Measurements from ENCODE around the gene PDXDC1.
"Not testable (repeated sequence)": the region's sequence is repeated elsewhere in the genome, so short reads cannot be mapped to it uniquely, and the experiment has no call there.

The PDXDC1 gene

DNA sequence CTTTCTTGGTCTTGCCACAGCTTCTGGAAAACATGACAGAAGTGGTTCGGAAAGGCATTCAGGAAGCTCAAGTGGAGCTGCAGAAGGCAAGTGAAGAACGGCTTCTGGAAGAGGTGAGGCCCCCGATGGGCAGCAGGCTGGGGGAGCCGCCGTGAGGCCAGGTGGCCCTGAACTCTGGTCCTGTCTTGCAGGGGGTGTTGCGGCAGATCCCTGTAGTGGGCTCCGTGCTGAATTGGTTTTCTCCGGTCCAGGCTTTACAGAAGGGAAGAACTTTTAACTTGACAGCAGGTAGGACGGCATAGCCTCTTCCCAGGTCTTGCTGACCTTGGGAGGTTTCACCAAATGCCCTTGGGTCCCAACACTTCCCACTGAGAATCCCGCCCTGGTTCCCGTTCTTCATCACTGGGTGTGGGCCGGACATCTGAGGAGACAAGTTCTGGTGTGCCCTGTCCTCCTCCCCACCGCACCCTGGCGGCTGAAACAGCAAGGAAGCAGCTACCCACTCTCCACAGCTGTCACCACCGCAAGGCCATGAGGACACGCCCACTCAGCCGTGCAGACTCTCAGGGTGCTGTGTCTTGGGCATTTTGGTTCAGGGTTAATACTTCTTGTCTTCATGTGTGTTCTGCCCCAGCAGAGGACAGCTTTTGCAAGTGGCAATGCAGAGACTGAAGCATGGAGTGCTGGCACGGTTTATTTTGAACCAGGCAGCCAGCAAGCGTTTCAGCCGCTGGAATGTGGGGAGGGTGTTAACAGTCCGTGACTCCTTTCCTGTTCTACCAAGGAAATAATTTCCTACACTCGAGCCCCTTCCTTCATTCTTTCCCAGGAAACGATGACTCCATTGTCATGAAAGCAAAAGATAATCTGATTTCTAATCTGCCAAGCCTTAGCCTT, 59.7 kb downstream of the PDXDC1 start:
- no peak for DNase-seq

DNA sequence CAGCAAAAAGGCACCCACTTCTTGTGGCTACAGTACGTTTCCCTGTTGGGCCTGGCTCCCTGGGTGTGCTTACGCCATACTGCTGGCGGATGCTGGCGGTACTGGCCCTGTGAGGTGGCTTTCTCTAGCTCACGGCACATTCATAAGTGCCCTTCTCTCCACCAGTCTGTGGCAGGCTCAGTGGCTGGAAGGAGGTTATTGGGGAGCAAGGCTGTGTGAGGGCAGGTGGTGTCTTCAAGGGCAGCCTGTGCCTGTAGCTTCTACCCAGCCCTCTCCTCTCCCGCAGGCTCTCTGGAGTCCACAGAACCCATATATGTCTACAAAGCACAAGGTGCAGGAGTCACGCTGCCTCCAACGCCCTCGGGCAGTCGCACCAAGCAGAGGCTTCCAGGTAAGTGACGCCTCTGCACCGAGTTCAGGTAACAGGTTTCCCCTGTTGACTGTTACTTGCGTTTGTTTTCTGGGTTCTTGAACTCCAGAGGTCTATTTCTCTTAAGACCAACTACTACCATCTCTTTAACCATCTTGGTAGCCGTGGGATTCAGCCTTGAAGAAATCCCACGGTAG, 60.4 kb downstream of the PDXDC1 start:
- no peak for DNase-seq

DNA sequence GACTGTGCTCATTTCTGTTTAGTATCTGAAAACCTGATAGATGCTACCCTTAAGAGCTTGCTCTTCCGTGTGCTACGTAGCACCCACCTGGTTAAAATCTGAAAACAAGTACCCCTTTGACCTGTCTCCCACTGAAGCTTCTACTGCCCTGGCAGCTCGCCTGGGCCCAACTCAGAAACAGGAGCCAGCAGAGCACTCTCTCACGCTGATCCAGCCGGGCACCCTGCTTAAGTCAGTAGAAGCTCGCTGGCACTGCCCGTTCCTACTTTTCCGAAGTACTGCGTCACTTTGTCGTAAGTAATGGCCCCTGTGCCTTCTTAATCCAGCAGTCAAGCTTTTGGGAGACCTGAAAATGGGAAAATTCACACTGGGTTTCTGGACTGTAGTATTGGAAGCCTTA, 62.2 kb downstream of the PDXDC1 start:
- peak in 19 of 51 donors; percentile 12 to 65 (median 31) for DNase-seq

DNA sequence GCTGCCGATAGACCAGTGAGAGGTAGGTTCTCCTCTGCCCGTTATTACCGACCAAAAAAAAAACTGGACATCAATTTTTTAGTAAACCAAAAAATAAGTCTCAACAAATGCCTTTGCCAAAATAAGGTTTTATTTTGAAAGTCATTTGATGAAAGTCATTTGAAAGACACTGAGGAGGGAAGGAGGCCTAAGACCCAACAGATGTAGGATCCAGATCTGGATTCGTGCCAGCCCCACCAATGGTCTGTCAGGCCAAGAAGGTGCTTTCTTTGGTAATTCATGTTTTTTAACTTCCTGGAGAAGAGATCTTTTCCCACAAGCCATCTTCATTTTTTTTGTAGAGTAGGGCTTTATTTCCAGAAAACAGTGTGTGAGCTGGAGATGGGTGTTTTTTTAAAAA, 62.9 kb downstream of the PDXDC1 start:
- DNase-seq: no peak

DNA sequence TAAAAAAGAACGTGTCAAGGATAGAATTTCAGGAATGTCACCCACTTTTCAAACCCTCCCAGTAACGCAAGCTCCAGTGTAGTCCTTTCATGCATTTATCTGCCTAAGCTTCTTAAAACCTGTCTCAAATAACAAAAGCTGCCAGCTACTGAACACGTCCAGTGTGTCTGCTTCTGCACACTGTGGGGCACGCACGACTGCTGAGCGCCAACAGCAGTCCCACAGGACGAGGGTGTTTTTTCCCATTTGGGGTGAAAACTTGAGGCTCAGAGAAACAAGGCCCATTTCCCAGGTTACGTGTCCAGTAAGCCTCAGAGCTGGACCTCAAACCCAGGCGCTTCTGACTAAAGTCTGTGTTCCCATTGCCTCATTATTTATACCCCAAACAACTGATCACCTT, 63.9 kb downstream of the PDXDC1 start:
- DNase-seq: no peak

DNA sequence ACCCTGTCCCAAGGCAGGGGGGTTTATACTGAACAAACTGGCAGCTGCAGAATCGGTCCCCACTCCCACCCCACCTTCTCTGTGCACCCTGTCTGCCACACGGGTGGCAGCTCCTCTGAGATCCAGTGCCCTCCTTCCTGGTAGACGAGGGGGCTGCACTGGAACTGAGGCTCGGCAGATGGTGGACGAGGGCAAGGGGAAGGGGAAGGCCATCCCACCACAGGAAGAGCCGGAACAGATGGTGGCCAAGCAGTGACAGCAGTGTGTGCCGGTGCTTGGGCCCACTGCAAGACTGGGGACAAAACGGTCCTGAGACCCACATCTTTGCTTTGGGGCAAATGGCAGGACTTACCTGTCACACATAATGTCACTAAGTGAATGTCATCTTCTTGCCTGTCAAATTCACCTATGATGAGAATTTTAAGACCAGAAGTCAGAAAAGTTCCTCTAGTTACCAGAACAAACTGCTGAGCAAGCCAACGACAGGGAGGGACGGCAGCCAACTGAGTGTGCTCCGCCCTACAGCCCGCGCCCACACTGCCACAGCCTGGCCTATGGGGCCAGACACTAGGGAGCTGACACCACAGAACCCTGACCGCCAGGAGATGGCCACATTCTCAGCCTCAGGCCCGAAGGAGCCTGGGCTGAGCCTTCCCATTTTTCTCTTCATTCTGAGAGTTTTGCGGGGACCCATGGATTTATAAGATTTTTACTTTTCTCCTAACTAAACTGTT, 66.6 kb downstream of the PDXDC1 start:
- peak in 40 of 51 donors; percentile 6 to 79 (median 50) for DNase-seq

DNA sequence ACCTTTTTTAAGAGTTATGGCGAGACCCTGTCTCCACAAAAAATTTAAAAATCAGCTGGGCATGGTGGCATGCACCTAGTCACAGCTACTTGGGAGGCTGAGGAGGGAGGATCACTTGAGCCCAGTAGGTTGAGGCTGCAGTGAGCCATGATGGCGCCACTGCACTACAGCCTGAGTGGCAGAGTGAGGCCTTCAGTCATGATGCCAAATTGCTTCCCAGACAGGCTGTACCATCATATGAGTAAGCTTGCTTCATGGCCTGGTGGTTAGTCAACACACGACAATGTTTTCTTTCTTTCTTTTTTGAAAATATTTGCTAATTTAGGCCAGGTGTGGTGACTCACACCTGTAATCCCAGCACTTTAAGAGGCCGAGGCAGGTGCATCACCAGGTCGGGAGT, 68.5 kb downstream of the PDXDC1 start:
- no peak for DNase-seq

DNA sequence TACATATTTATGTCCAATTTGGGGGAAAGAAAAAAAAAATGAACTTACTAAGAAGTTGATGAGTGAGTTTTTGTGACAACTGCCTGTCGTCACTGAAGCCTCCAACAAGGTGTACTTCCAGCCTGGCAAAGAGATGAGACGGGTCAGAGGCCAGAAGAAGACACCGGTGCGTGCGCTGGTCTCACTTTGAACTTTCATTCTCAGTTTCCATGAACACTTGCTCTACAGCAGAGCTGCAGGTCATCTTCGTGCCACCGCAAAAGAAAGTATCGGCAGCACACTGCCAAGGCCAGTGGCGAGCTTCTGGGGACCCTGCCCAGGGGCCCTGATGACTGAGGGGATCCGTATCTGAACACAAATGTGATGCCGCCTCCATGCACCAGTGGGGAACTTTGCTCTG, 69.5 kb downstream of the PDXDC1 start:
- DNase-seq: no peak

DNA sequence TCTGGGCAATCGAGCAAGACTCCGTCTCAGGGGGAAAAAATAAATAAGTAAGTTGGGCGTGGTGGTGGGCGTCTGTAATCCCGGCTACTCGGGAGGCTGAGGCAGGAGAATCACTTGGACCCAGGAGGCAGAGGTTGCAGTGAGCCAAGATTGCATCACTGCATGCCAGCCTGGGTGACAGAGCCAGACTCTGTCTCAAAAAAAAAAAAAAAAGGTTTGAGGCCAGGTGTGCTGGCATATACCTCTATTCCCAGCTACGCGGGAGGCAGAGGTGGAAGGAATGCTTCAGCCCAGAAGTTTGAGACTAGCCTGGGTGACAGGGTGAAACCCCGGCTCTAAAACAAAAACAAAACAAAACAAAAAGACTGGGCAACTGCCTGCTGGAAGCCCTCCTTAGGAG, 70.4 kb downstream of the PDXDC1 start:
- not testable (repeated sequence) for DNase-seq

DNA sequence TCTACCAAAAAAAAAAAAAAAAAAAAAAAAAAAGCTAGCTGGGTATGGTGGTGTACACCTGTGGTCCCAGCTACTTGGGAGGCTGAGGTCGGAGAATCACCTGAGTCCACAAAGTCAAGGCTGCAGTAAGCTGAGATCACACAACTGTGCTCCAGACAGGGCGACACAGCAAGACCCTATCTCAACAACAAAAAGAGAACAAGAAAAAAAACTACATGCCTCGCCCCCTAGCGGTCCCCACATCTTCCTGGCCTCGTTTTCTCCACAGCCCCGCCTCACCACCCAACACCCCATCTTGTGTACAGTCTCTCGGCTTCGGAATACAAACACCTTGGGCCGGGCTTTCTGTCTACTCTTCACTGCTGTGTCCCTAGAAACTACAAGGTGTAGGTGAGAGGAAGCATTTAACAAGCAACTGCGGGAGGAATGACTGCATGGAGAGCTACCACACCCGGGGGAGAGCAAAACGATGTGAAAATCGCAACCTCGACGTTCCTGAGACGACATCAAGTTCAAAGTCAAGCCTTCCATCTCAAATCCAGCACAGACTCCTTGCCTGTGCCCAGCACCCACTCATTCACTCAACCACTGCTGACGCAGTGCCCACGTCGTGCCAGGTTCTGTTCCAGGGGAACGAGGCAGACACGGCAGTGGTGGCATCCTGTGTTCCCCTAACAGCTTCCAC, 72.0 kb downstream of the PDXDC1 start:
- DNase-seq: no peak

DNA sequence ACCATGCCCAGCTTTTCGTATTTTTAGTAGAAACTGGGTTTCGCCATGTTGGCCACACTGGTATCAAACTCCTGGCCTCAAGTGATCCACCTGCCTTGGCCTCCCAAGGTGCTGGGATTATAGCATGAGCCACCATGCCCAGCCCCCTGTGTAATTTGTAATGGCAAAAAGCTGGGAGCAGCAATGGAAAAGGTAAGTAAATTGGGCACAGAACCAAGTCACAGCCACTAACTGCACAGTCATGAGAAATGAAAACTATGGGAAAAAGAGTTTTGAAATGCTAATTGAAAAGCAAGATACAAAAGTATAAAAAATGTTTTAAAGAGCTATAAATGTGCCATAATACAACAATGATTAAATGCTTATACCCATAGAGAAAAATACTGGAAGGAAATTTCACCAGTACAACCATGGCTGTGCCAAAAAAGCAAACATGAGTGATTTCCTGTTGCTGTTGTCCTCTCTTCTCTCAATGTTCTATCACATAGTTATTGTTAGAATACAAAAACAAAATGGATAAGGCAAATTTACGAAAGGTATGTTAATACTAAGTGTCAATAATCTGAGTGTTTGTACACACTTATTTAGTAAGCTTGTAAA, 74.9 kb downstream of the PDXDC1 start:
- no peak for DNase-seq

DNA sequence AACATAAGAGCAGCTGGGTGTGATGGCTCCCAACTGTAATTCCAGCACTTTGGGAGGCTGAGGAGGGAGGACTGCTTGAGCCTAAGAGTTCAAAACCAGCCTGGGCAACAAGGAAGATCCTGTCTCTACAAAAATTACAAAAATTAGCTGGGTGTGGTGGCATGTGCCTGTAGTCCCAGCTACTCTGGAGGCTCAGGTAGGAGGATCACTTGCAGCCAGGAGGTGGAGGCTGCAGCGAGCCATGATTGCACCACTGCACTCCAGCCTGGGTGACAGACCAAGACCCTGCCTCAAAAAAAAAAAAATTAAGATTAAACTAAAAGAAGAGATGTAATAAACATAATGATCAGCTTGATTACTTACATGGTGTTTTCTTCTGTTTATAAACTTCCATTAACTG, 75.6 kb downstream of the PDXDC1 start:
- DNase-seq: not testable (repeated sequence)

DNA sequence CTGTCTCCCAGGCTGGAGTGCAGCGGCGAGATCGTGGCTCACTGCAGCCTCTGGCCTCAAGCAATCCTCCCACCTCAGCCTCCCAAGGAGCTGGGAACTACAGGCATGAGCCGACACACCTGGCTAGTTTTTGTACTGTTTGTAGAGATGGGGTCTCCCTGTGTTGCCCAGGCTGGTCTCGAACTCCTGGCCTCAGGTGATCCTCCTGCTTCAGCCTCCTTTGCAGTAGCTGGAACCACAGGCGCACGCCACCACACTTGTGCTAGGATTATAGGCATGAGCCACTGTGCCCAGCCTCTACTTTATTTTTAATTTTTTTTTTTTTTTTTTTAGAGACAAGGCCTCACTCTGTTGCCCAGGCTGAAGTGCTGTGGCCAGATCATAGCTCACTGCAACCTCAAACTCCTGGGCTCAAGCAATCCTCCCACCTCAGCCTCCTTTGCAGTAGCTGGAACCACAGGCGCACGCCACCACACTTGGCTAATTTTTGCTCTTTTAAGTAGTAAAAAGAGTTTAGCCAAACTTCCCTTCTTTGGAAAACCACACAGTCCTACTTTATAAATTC, 76.6 kb downstream of the PDXDC1 start:
- no peak for DNase-seq

DNA sequence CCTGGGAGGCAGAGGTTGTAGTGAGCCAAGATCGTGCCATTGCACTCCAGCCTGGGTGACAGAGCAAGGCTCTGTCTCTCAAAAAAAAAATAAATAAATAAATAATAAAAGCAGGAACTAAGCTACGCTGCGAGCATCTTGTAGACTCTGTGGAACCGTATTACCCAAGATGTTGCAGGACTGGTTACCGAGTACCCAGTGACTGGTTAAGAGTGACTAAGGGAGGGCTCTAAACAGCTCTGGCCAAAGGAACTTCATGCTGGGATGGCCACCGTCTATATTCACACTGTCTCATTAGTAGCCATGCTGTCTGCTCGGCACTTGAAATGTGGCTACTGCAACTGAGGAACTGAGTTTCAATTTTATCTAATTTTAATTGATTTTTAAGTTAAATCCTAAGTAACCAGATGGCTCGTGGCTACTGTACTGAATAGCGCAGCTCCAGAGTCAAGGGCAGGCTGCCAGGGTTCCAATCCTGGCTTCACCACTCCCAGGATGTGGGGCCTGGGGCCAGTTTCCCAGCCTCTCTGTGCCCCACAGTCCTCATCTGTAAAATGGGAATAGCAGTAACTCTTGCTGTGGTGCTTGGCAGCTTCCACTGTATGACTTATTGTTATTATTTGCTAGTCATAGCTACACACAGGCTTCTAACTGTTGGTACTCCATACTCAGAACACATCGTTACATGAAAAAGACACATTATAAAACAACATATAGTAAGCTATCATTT, 78.1 kb downstream of the PDXDC1 start:
- DNase-seq: no peak

DNA sequence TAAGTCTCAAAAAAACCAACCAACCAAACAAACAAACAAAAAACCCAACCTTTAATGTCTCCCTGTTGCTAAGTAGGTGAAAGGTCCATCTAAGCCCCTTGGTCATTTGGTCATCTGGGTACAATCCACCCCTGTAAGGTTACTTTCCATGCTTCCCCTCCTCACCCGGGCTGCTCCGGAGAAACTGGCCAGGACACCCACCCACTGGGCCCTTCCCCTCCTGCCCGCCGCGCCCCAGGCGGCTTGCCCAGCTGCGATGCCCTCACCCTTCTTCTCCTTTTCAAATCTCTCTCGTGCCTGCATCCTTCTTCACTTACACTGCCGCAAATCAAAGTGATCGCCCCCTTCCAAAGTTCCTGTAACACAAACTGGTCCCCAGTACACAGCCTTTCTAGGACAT, 79.1 kb downstream of the PDXDC1 start:
- no peak for DNase-seq

DNA sequence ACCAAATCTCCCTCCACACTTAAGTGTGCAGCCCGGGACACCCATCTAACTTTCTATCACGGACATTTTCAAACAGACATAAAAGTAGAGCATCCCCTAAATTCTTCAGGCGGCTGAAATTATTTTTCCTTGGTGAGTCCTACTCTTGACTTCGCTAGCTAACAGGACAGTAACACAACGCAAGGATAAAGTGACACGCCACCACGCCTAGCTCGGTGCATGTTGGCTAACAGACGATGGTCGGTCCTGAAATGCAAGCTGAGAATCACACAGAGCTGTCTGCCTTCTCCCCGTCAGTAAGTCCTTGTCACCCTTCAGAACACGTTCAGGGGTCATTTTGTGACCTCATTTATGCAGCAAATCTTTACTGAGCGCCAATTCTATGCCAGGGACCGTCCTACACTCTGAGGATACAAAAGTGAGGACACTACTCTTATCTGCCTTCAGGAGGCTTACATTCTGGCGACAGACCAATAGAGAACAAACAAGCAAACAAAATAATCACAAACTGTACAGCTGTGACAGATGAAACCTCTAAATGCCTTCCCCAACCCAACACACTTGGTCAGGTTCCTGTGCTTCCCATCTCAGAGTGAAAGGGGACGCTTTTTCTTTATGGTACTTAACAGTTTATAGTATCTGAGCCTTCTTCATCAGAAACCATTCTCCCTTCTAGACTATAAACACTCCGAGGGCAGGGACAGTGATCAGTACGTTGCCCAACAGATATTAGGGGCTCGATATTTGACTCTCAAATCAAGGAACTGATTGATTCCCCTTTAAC, 79.7 kb downstream of the PDXDC1 start:
- no peak for DNase-seq

DNA sequence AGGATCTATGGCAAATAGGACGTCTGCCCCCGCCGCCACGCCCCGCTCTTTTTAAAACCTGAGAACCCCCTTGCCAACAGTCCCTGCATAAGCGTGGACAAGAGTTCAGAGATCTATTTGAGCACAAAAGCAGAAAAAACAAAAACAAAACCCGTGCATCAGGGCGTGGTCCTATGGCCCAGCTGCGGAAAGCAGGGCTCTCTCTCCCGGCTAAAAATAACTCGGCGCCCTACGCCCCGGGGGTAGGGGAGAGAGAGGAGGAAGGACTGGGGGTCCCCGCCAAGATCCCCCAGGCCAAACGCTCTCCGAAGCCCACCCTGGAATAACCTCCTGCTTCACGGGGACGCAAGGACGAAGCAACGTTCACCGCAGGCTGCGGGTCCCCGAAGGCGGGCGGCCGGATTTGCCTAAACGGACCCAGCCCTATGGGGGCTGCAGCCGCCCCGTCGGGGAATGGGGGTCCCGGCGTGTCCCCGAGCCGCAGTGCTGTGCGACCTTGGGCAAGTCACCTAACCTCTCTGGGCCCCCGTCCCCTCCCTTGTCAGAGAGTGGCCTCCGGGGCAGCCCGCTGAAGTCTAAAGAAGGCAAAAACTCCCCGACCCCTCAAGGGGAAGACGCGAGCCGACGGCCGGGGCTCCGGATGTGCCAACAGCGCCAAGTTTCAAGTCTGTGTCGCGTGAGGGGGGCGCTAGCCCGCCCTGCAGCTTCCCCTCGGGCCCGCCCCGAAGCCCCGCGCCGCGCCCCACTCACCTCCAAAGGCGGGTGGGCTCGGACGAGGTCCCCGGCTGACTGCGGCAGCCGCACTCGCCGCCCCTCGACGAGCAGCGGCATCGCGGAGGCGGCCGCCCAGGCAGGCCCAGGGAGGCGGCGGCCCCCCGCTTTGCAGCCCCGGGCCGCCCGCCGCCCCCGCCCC, 80.6 kb downstream of the PDXDC1 start:
- peak in 16 of 51 donors; percentile 31 to 79 (median 60) for DNase-seq

DNA sequence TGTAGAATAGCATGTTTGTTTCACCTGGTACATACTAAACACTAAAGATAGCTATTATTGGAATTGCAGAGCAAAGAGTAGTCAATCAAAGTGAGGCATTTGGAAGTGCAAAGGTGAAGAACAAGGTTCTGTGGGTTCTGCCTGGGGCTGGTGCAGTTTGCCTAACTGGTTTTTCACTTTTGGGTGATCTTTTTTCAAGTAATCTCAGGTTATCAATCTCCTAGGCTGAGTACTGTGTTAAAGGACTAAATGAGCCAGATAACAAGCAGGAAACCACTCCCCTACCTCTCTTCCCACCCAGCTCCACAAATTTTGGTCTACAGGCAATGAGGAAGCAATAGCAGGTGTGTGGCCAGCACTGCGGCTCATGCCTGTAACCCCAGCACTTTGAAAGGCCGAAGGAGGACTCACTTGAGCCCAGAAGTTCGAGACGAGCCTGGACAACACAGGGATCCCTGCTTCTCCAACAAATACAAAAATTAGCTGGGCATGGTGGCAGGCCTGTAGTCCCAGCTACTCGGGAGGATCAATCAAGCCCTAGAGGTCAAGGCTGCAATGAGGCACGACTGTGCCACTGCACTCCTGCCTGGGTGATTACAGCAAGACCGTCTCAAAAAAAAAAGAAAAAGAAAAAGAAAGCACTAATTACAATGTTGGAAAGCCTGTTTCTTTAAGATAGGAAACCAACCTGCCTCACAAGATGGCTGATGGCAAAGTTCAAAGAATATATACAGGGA, 83.0 kb downstream of the PDXDC1 start:
- no peak for DNase-seq

Measured in hypothalamus (tissue), 51 donors.